ENCODE measurements around the gene HIPK4.
"Not testable (repeated sequence)": the region's sequence is repeated elsewhere in the genome, so short reads cannot be mapped to it uniquely, and the experiment has no call there.

The HIPK4 gene

GRCh38 chr19:40416918-40417642, 27.1 kb upstream of the HIPK4 start:
- DNase-seq = no peak

GRCh38 chr19:40415768-40416167, 25.8 kb upstream of the HIPK4 start:
- no peak for DNase-seq

GRCh38 chr19:40414542-40415535, 24.9 kb upstream of the HIPK4 start:
- no peak for DNase-seq

GRCh38 chr19:40413291-40413845, 23.4 kb upstream of the HIPK4 start, which contains the start of gene PRX:
Gene PRX (minus strand): TSS chr19:40413378. CDS start chr19:40407932, 5,446 bp downstream.
- DNase-seq = no peak

- no peak for DNase-seq
These were observed 22.9 kb upstream of the HIPK4 start for GRCh38 chr19:40412866-40413265.

GRCh38 chr19:40411958-40412499, 22.0 kb upstream of the HIPK4 start:
- DNase-seq = no peak

GRCh38 chr19:40411125-40411842, 21.3 kb upstream of the HIPK4 start:
- no peak for DNase-seq

- DNase-seq = no peak
These were observed 20.0 kb upstream of the HIPK4 start for GRCh38 chr19:40410030-40410389.

- not testable (repeated sequence) for DNase-seq
These were observed 18.6 kb upstream of the HIPK4 start for GRCh38 chr19:40408598-40408925.

GRCh38 chr19:40407714-40408597, 18.0 kb upstream of the HIPK4 start:
- no peak for DNase-seq

- DNase-seq = peak; percentile 65
These were observed 13.4 kb upstream of the HIPK4 start for GRCh38 chr19:40403262-40403984.

- no peak for DNase-seq
These were observed 10.6 kb upstream of the HIPK4 start for GRCh38 chr19:40400559-40400958.

GRCh38 chr19:40398417-40399131, 8.6 kb upstream of the HIPK4 start:
- no peak for DNase-seq

- no peak for DNase-seq
These were observed 7.6 kb upstream of the HIPK4 start for GRCh38 chr19:40397568-40397906.

- no peak for DNase-seq
These were observed 7.0 kb upstream of the HIPK4 start for GRCh38 chr19:40396886-40397567.

- DNase-seq = no peak
These were observed 6.0 kb upstream of the HIPK4 start for GRCh38 chr19:40395956-40396355.

GRCh38 chr19:40394816-40395210, 4.8 kb upstream of the HIPK4 start:
- no peak for DNase-seq

- DNase-seq = no peak
These were observed 4.2 kb upstream of the HIPK4 start for GRCh38 chr19:40393894-40394815.
